ENCODE data around the gene SIN3B. TPM values are rescaled to one million over a fixed set of nuclear protein-coding genes. Genes with fewer than 3 reads are reported as not detected.
A peak's percentile ranks its signal among the peaks of the same experiment; 100 is the strongest.

Gene SIN3B
- total and polyA plus RNA-seq, 9 of the 15 experiments (the other 6 are each of a cell fraction or from before 2014, with no cell fraction given): 0.51 to 34.2 (median 14.3) TPM

DNA sequence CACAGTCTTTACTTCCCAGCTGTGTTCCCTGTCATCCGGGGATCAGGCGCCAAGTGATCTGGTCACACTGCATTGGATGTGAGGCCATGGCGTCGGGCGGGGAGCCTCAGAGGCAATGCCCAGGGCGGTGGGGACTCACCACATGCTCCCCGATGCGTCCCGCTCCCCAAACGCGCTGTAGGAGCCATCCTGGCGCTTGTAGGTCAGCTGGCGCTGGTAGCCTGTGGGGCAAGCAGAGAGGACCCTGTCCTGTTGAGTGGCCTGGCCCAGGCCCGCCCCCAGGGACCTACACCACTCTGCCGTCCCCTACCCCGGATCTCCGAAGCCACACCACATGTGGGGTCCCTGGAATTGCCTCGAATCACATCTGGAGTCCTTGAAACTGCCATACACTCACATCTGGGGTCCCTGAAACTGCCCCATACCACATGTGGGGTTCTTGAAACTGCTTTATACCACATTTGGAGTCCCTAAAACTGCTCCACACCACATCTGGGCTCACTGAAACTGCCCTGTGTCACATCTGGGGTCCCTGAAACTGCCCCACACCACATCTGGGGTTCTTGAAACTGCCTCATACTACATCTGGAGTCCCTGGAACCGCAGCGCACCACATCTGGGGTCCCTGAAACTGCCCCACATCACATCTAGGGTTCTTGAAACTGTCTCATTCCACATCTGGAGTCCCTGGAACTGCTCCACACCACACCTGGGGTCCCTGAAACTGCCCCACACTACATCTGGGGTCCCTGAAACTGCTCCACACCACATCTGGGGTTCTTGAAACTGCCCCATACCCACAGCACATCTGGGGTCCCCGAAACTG lies 92.8 kb downstream of the SIN3B start (continued):
- TF ChIP-seq RBM25 (IDR thresholded peaks at IDR 0.05; ENCODE audit: low read depth, low read length, severe bottlenecking) (peak; percentile 89), ZFP1 (CRISPR knock-in tag; IDR thresholded peaks at IDR 0.05) (no peak), KDM1A (IDR thresholded peaks at IDR 0.05) (peak; percentile 7 to 46; a peak in 2 of 4 replicates), RBM34 (IDR thresholded peaks at IDR 0.05; ENCODE audit: borderline replicate concordance, insufficient read depth, low read length) (no peak), BCOR (IDR thresholded peaks at IDR 0.05) (peak; percentile 60; the same call in 1 of the 2 replicates), MIER1 (IDR thresholded peaks at IDR 0.05; ENCODE audit: low read depth) (peak; percentile 100), U2AF1 (optimal IDR thresholded peaks at IDR 0.05; ENCODE audit: low read depth, low read length) (no peak), SP1 (CRISPR knock-in tag; IDR thresholded peaks at IDR 0.05) (no peak), ZNF253 (CRISPR knock-in tag; conservative IDR thresholded peaks at IDR 0.05) (no peak), XRCC5 (IDR thresholded peaks at IDR 0.05; ENCODE audit: low read depth, low read length) (no peak; the same call in 1 of the 2 replicates), CBFB (CRISPR knock-in tag; IDR thresholded peaks at IDR 0.05) (no peak), MBD2 (IDR thresholded peaks at IDR 0.05; ENCODE audit: borderline replicate concordance, low read depth) (no peak), BHLHE40 (IDR thresholded peaks at IDR 0.05; ENCODE audit: low read length) (no peak), POLR2AphosphoS5 (IDR thresholded peaks at IDR 0.05; ENCODE audit: control insufficient read depth, insufficient read depth, low read depth, low read length) (no peak), SMARCC2 (IDR thresholded peaks at IDR 0.05; ENCODE audit: low read depth) (no peak)
- TF ChIP-seq, protein P1, sequence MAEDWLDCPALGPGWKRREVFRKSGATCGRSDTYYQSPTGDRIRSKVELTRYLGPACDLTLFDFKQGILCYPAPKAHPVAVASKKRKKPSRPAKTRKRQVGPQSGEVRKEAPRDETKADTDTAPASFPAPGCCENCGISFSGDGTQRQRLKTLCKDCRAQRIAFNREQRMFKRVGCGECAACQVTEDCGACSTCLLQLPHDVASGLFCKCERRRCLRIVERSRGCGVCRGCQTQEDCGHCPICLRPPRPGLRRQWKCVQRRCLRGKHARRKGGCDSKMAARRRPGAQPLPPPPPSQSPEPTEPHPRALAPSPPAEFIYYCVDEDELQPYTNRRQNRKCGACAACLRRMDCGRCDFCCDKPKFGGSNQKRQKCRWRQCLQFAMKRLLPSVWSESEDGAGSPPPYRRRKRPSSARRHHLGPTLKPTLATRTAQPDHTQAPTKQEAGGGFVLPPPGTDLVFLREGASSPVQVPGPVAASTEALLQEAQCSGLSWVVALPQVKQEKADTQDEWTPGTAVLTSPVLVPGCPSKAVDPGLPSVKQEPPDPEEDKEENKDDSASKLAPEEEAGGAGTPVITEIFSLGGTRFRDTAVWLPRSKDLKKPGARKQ (CRISPR knock-in tag; IDR thresholded peaks at IDR 0.05): no peak
- TF ChIP-seq, protein P2, sequence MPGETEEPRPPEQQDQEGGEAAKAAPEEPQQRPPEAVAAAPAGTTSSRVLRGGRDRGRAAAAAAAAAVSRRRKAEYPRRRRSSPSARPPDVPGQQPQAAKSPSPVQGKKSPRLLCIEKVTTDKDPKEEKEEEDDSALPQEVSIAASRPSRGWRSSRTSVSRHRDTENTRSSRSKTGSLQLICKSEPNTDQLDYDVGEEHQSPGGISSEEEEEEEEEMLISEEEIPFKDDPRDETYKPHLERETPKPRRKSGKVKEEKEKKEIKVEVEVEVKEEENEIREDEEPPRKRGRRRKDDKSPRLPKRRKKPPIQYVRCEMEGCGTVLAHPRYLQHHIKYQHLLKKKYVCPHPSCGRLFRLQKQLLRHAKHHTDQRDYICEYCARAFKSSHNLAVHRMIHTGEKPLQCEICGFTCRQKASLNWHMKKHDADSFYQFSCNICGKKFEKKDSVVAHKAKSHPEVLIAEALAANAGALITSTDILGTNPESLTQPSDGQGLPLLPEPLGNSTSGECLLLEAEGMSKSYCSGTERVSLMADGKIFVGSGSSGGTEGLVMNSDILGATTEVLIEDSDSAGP (CRISPR knock-in tag; IDR thresholded peaks at IDR 0.05): no peak
- TF ChIP-seq, protein P3, sequence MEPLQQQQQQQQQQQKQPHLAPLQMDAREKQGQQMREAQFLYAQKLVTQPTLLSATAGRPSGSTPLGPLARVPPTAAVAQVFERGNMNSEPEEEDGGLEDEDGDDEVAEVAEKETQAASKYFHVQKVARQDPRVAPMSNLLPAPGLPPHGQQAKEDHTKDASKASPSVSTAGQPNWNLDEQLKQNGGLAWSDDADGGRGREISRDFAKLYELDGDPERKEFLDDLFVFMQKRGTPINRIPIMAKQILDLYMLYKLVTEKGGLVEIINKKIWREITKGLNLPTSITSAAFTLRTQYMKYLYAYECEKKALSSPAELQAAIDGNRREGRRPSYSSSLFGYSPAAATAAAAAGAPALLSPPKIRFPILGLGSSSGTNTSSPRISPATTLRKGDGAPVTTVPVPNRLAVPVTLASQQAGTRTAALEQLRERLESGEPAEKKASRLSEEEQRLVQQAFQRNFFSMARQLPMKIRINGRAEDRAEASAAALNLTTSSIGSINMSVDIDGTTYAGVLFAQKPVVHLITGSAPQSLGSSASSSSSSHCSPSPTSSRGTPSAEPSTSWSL (CRISPR knock-in tag; IDR thresholded peaks at IDR 0.05; ENCODE audit: borderline replicate concordance): no peak
- TF ChIP-seq, protein P4, sequence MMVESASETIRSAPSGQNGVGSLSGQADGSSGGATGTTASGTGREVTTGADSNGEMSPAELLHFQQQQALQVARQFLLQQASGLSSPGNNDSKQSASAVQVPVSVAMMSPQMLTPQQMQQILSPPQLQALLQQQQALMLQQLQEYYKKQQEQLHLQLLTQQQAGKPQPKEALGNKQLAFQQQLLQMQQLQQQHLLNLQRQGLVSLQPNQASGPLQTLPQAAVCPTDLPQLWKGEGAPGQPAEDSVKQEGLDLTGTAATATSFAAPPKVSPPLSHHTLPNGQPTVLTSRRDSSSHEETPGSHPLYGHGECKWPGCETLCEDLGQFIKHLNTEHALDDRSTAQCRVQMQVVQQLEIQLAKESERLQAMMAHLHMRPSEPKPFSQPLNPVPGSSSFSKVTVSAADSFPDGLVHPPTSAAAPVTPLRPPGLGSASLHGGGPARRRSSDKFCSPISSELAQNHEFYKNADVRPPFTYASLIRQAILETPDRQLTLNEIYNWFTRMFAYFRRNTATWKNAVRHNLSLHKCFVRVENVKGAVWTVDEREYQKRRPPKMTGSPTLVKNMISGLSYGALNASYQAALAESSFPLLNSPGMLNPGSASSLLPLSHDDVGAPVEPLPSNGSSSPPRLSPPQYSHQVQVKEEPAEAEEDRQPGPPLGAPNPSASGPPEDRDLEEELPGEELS (CRISPR knock-in tag; IDR thresholded peaks at IDR 0.05; ENCODE audit: borderline replicate concordance): no peak
- TF ChIP-seq, protein P5, sequence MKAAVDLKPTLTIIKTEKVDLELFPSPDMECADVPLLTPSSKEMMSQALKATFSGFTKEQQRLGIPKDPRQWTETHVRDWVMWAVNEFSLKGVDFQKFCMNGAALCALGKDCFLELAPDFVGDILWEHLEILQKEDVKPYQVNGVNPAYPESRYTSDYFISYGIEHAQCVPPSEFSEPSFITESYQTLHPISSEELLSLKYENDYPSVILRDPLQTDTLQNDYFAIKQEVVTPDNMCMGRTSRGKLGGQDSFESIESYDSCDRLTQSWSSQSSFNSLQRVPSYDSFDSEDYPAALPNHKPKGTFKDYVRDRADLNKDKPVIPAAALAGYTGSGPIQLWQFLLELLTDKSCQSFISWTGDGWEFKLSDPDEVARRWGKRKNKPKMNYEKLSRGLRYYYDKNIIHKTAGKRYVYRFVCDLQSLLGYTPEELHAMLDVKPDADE (conservative IDR thresholded peaks at IDR 0.05; ENCODE audit: control insufficient read depth, low read depth, low read length): no peak
